Mucosa of stomach (tissue), 1 donor: ENCODE measurements around the gene ELFN2.

Source experiments
- H3K27me3 ChIP-seq: one replicate; pipeline ENCODE4 v1.7.0; 2013; ENCODE audit warnings: mild to moderate bottlenecking, low read length; ENCODE audit not compliant: control insufficient read depth, insufficient read depth
- H3K36me3 ChIP-seq: one replicate; pipeline ENCODE4 v1.7.0; 2013; ENCODE audit warnings: low read length; ENCODE audit not compliant: control insufficient read depth, insufficient read depth
- H3K4me1 ChIP-seq: one replicate; pipeline ENCODE4 v1.7.0; 2013; ENCODE audit warnings: mild to moderate bottlenecking, low read length; ENCODE audit not compliant: control insufficient read depth, insufficient read depth
- H3K4me3 ChIP-seq: one replicate; pipeline ENCODE4 v1.7.0; 2013; ENCODE audit warnings: low read length
- H3K9ac ChIP-seq: one replicate; pipeline ENCODE4 v1.7.0; 2013; ENCODE audit warnings: mild to moderate bottlenecking, low read length, moderate library complexity
- H3K9me3 ChIP-seq: one replicate; pipeline ENCODE4 v1.7.0; 2013; ENCODE audit warnings: mild to moderate bottlenecking, low read length, moderate library complexity; ENCODE audit not compliant: control insufficient read depth
- donor health status: Pancreatic carcinoma.

ELFN2 gene

GRCh38 chr22:37370306-37370979 lies 56.8 kb downstream of the ELFN2 start:
- H3K4me3 ChIP-seq, result no peak overlapping the region
- no peaks in the 10 kb centered on the region for H3K27me3 ChIP-seq
- no peak overlapping the region for H3K9ac ChIP-seq
- no peaks in the 10 kb centered on the region for H3K9me3 ChIP-seq
- no peaks in the 10 kb centered on the region for H3K4me1 ChIP-seq
- H3K36me3 ChIP-seq, result no peaks in the 10 kb centered on the region

- no peak overlapping the region for H3K4me3 ChIP-seq
- H3K9ac ChIP-seq, result no peak overlapping the region
- H3K4me1 ChIP-seq, result no peaks in the 10 kb centered on the region
- H3K9me3 ChIP-seq, result no peaks in the 10 kb centered on the region
- H3K36me3 ChIP-seq, result no peaks in the 10 kb centered on the region
- no peaks in the 10 kb centered on the region for H3K27me3 ChIP-seq
Measured at GRCh38 chr22:37369483-37369882, 57.8 kb downstream of the ELFN2 start.

- Histone ChIP-seq H3K36me3 (no peaks in the 10 kb centered on the region), H3K9ac (no peak overlapping the region), H3K4me3 (no peak overlapping the region), H3K4me1 (no peaks in the 10 kb centered on the region), H3K9me3 (no peaks in the 10 kb centered on the region), H3K27me3 (no peaks in the 10 kb centered on the region)
Measured at GRCh38 chr22:37368058-37368457, 59.2 kb downstream of the ELFN2 start.

GRCh38 chr22:37366601-37367000 lies 60.7 kb downstream of the ELFN2 start:
- Histone ChIP-seq H3K4me3 (no peak overlapping the region), H3K36me3 (no peaks in the 10 kb centered on the region), H3K4me1 (no peaks in the 10 kb centered on the region), H3K9me3 (no peaks in the 10 kb centered on the region), H3K27me3 (no peaks in the 10 kb centered on the region), H3K9ac (no peak overlapping the region)

- Histone ChIP-seq H3K27me3 (no peaks in the 10 kb centered on the region), H3K4me3 (no peak overlapping the region), H3K9me3 (no peaks in the 10 kb centered on the region), H3K4me1 (no peaks in the 10 kb centered on the region), H3K36me3 (no peaks in the 10 kb centered on the region), H3K9ac (no peak overlapping the region)
Measured at GRCh38 chr22:37365950-37366349, 61.3 kb downstream of the ELFN2 start.

- Histone ChIP-seq H3K9ac (no peak overlapping the region), H3K27me3 (no peaks in the 10 kb centered on the region), H3K36me3 (no peaks in the 10 kb centered on the region), H3K4me1 (no peaks in the 10 kb centered on the region), H3K4me3 (no peak overlapping the region), H3K9me3 (no peaks in the 10 kb centered on the region)
Measured at GRCh38 chr22:37363261-37363992, 63.9 kb downstream of the ELFN2 start.

- Histone ChIP-seq H3K27me3 (no peaks in the 10 kb centered on the region), H3K4me1 (no peaks in the 10 kb centered on the region), H3K4me3 (no peak overlapping the region), H3K9ac (no peak overlapping the region), H3K36me3 (no peaks in the 10 kb centered on the region), H3K9me3 (no peaks in the 10 kb centered on the region)
Measured at GRCh38 chr22:37362621-37363020, 64.7 kb downstream of the ELFN2 start.

GRCh38 chr22:37358917-37359316 lies 68.4 kb downstream of the ELFN2 start:
- Histone ChIP-seq H3K4me3 (no peak overlapping the region), H3K4me1 (no peaks in the 10 kb centered on the region), H3K9ac (no peak overlapping the region), H3K27me3 (peaks cover 3% of the 10 kb centered on the region), H3K36me3 (no peaks in the 10 kb centered on the region), H3K9me3 (no peaks in the 10 kb centered on the region)

- Histone ChIP-seq H3K27me3 (peaks cover 3% of the 10 kb centered on the region), H3K4me1 (no peaks in the 10 kb centered on the region), H3K9ac (no peak overlapping the region), H3K9me3 (no peaks in the 10 kb centered on the region), H3K36me3 (no peaks in the 10 kb centered on the region), H3K4me3 (no peak overlapping the region)
Measured at GRCh38 chr22:37358386-37358785, 68.9 kb downstream of the ELFN2 start.

- H3K4me1 ChIP-seq, result no peaks in the 10 kb centered on the region
- H3K4me3 ChIP-seq, result no peak overlapping the region
- peaks cover 3% of the 10 kb centered on the region for H3K27me3 ChIP-seq
- no peaks in the 10 kb centered on the region for H3K9me3 ChIP-seq
- H3K9ac ChIP-seq, result no peak overlapping the region
- no peaks in the 10 kb centered on the region for H3K36me3 ChIP-seq
Measured at GRCh38 chr22:37357446-37358075, 69.7 kb downstream of the ELFN2 start.

- H3K9me3 ChIP-seq, result no peaks in the 10 kb centered on the region
- H3K27me3 ChIP-seq, result peaks cover 3% of the 10 kb centered on the region
- H3K36me3 ChIP-seq, result no peaks in the 10 kb centered on the region
Measured at GRCh38 chr22:37356922-37357321, 70.4 kb downstream of the ELFN2 start.

GRCh38 chr22:37355174-37355573 lies 72.1 kb downstream of the ELFN2 start:
- no peaks in the 10 kb centered on the region for H3K9me3 ChIP-seq
- no peak overlapping the region for H3K4me3 ChIP-seq
- H3K27me3 ChIP-seq, result peaks cover 3% of the 10 kb centered on the region
- H3K4me1 ChIP-seq, result no peaks in the 10 kb centered on the region
- no peaks in the 10 kb centered on the region for H3K36me3 ChIP-seq
- no peak overlapping the region for H3K9ac ChIP-seq

More at GRCh38 chr22:37356922-37357321, 70.4 kb downstream of the ELFN2 start:
- no peak overlapping the region for H3K9ac ChIP-seq
- no peak overlapping the region for H3K4me3 ChIP-seq
- H3K4me1 ChIP-seq, result no peaks in the 10 kb centered on the region
